PC-3 (cell line): ENCODE measurements around the gene POU2AF3.

Source experiments
- CTCF ChIP-seq: fragments of 300-600 bp; sonication (generic); conservative IDR thresholded peaks from 2 replicates; pipeline ENCODE4 v1.5.1; 2017; ENCODE audit warnings: antibody characterized with exemption, low read depth, mild to moderate bottlenecking, low read length
- EZH2 ChIP-seq: fragments of 300-600 bp; sonication (generic); IDR thresholded peaks from one replicate; pipeline ENCODE4 v1.6.1; 2017; ENCODE audit warnings: antibody characterized with exemption, mild to moderate bottlenecking, low read length; ENCODE audit not compliant: unreplicated experiment

GRCh38 chr11:111272420-111272819 lies 25.9 kb upstream of the POU2AF3 start:
- TF ChIP-seq CTCF (no peak), EZH2 (no peak)
